Fibroblast of the aortic adventitia (primary cell): ENCODE data around the gene IGSF23. TPM values are rescaled to one million over a fixed set of nuclear protein-coding genes. Genes with fewer than 3 reads are reported as not detected.
A peak's percentile ranks its signal among the peaks of the same experiment; 100 is the strongest.

Experiments used
- DNase-seq: peaks from one replicate; pipeline ENCODE4 v3.0.0-alpha.2; 2010; ENCODE audit warnings: low read depth
- H3K4me3 ChIP-seq: 2 replicates; pipeline ENCODE4 v1.5.1; 2011; ENCODE audit warnings: low read depth, mild to moderate bottlenecking, control low read depth, low read length, moderate library complexity
- CTCF ChIP-seq: IDR thresholded peaks from 2 replicates; pipeline ENCODE4 v1.5.1; 2011; ENCODE audit warnings: mild to moderate bottlenecking, low read length, control low read depth, inconsistent platforms; ENCODE audit not compliant: insufficient read depth
- total RNA-seq: library from RNA; depleted of rRNA; stranded (reverse); fragments of >200 nt; gene quantifications from 2 replicates; pipeline ENCODE4 v1.2.3, GENCODE V29; 2012; ENCODE audit warnings: low replicate concordance

The IGSF23 gene
- total RNA-seq, 1 donor: not detected

DNA sequence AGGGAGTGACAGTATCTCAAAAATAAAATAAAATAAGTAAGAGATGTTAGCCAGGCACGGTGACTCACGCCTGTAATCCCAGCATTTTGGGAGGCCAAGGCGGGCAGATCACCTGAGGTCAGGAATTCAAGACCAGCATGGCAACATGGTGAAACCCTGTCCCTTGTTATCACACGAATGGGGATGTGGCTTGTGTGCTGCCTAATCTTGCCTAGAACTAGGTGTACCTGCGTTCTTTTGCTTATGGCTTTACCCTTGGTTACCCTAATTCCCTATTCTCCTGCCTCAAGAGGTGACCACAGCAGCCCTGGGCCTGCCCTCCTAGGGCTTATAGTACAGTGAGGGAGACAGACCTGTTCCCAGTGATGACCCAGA lies 24.0 kb downstream of the IGSF23 start:
- H3K4me3 ChIP-seq: no peak overlapping the region
- TF ChIP-seq CTCF: no peak
- no peak for DNase-seq

GRCh38 chr19:44640518-44640917 lies 27.2 kb downstream of the IGSF23 start:
- H3K4me3 ChIP-seq: no peak overlapping the region
- no peak for TF ChIP-seq CTCF
- peak; percentile 70 for DNase-seq

GRCh38 chr19:44641501-44642265 lies 28.3 kb downstream of the IGSF23 start:
- TF ChIP-seq CTCF: no peak
- DNase-seq: no peak
- H3K4me3 ChIP-seq: no peak overlapping the region

DNA sequence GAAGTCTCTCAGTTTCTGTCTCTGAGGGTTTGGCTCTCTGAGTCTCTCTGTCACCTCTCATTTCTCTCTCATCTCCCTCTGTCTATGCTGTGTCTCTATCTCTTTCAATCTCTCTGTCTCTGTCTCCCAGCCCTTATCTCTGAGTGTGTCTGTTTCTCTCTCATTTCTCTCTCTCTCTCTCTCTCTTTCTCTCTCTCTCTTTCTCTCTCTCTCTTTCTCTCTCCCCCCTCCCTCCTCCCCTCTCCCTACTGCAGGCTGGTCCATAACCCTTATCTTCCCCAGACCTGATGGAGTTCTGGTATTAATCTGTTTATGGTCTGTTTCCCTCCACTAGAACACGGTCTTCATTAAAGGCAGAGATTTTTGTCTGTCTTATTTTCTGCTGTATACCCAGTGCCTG lies 29.0 kb downstream of the IGSF23 start:
- TF ChIP-seq CTCF: no peak
- no peak for DNase-seq
- H3K4me3 ChIP-seq: no peak overlapping the region

- DNase-seq: peak; percentile 60
- H3K4me3 ChIP-seq: peak within 1 kb of the TSS; percentile 91
- no peak for TF ChIP-seq CTCF
Measured at GRCh38 chr19:44643605-44644401, 30.4 kb downstream of the IGSF23 start, which contains the start of gene PVR. Gene PVR (plus strand): TSS chr19:44643910. CDS start chr19:44644097, 187 bp downstream.

DNA sequence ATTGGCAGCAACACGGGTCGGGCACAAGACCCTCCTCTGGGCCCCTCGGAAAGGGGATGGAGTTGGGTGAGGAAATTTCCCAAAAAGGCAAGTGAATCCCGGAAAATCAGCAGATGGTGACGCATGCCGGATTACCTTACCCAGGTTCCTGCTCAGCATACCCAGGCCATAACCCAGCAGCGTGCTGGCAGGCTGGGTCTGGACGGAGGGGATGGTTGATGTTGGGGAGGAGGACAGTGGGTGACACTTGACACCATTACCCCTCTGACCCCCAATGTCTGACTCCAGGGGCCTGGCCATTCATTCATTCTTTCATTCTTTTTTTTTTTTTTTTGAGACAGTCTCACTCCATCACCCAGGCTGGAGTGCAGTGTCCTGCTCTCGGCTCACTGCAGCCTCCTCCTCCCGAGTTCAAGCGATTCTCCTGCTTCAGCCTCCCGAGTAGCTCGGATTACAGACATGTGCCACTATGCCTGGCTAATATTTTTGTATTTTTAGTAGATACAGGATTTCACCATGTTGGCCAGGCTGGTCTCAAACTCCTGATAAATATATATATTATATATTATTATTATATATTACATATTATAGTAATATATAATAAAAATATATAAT lies 31.1 kb downstream of the IGSF23 start:
- no peak for TF ChIP-seq CTCF
- H3K4me3 ChIP-seq: peak overlapping the region; percentile 91
- DNase-seq: peak; percentile 44
